Femur (tissue), 1 donor: ENCODE results near the gene RTN4IP1.

ENCODE experiments used
- DNase-seq: peaks from one replicate; pipeline ENCODE4 v3.0.0-alpha.2; 2017

RTN4IP1 gene

GRCh38 chr6:106546261-106546690 lies 83.0 kb downstream of the RTN4IP1 start:
- DNase-seq, result no peak

- no peak for DNase-seq
Observed at GRCh38 chr6:106540907-106541306, 88.4 kb downstream of the RTN4IP1 start.

- DNase-seq, result no peak
Observed at GRCh38 chr6:106540432-106540831, 88.9 kb downstream of the RTN4IP1 start.

GRCh38 chr6:106539936-106540335 lies 89.4 kb downstream of the RTN4IP1 start:
- DNase-seq, result peak; percentile 25

GRCh38 chr6:106538145-106538544 lies 91.2 kb downstream of the RTN4IP1 start:
- DNase-seq, result no peak

GRCh38 chr6:106537662-106538061 lies 91.6 kb downstream of the RTN4IP1 start:
- DNase-seq, result no peak

GRCh38 chr6:106536851-106537250 lies 92.4 kb downstream of the RTN4IP1 start:
- DNase-seq, result no peak

- no peak for DNase-seq
Observed at GRCh38 chr6:106536357-106536756, 92.9 kb downstream of the RTN4IP1 start.

- DNase-seq, result no peak
Observed at GRCh38 chr6:106535012-106535411, 94.3 kb downstream of the RTN4IP1 start.

- no peak for DNase-seq
Observed at GRCh38 chr6:106534564-106534982, 94.7 kb downstream of the RTN4IP1 start.

- DNase-seq, result no peak
Observed at GRCh38 chr6:106534004-106534403, 95.3 kb downstream of the RTN4IP1 start.

- no peak for DNase-seq
Observed at GRCh38 chr6:106533054-106533453, 96.2 kb downstream of the RTN4IP1 start.

GRCh38 chr6:106530502-106530901 lies 98.8 kb downstream of the RTN4IP1 start:
- DNase-seq, result no peak

GRCh38 chr6:106530026-106530425 lies 99.3 kb downstream of the RTN4IP1 start:
- no peak for DNase-seq

- no peak for DNase-seq
Observed at GRCh38 chr6:106529438-106529837, 99.9 kb downstream of the RTN4IP1 start.

- DNase-seq, result no peak
Observed at GRCh38 chr6:106528521-106528920, 100.8 kb downstream of the RTN4IP1 start.

GRCh38 chr6:106527979-106528378 lies 101.3 kb downstream of the RTN4IP1 start:
- DNase-seq, result no peak

GRCh38 chr6:106527117-106527516 lies 102.2 kb downstream of the RTN4IP1 start:
- no peak for DNase-seq

- DNase-seq, result no peak
Observed at GRCh38 chr6:106525882-106526275, 103.4 kb downstream of the RTN4IP1 start.

- DNase-seq, result no peak
Observed at GRCh38 chr6:106525107-106525881, 104.0 kb downstream of the RTN4IP1 start.

- no peak for DNase-seq
Observed at GRCh38 chr6:106522562-106523250, 106.6 kb downstream of the RTN4IP1 start.
